HepG2 (cell line): ENCODE results near the gene TUBA4B. TPM values are rescaled to one million over a fixed set of nuclear protein-coding genes. Genes with fewer than 3 reads are reported as not detected.
A peak's percentile ranks its signal among the peaks of the same experiment; 100 is the strongest.

Source experiments
- AGO2 ChIP-seq: fragments of 200-400 bp; formaldehyde crosslinking; optimal IDR thresholded peaks from 2 replicates; pipeline ENCODE3; 2017; ENCODE audit warnings: mild to moderate bottlenecking, low read depth, low read length, moderate library complexity
- ARNTL ChIP-seq: sonication (generic); formaldehyde crosslinking; IDR thresholded peaks from 2 replicates; pipeline ENCODE4 v1.4.0; 2020; ENCODE audit warnings: mild to moderate bottlenecking, missing genetic modification reagents
- ATF7 ChIP-seq, 2 experiments: fragments of 450-650 bp in 1 of 2; sonication (generic) in 1 of 2; formaldehyde crosslinking in 1 of 2; IDR thresholded peaks; 2 replicates each; pipeline versions ENCODE4 v1.4.0 to v1.6.1; 2016 to 2020; ENCODE audit warnings: antibody characterized with exemption in 1 of 2, mild to moderate bottlenecking in 1 of 2, missing genetic modification reagents in 1 of 2
- ATRX ChIP-seq: sonication (generic); formaldehyde crosslinking; IDR thresholded peaks from 2 replicates; pipeline ENCODE4 v1.4.0; 2020; ENCODE audit warnings: missing genetic modification reagents, borderline replicate concordance
- CHD4 ChIP-seq: fragments of 200-600 bp; sonication (generic); IDR thresholded peaks from 2 replicates; pipeline ENCODE4 v1.7.0; 2017; ENCODE audit warnings: mild to moderate bottlenecking, low read length, borderline replicate concordance
- EED ChIP-seq: sonication (generic); formaldehyde crosslinking; IDR thresholded peaks from 2 replicates; pipeline ENCODE4 v1.5.0; 2020; ENCODE audit warnings: mild to moderate bottlenecking, missing genetic modification reagents
- FOXK2 ChIP-seq: fragments of 450-650 bp; IDR thresholded peaks from 2 replicates; pipeline ENCODE4 v1.6.1; 2016
- JUND ChIP-seq: sonication (generic); formaldehyde crosslinking; IDR thresholded peaks from 2 replicates; pipeline ENCODE4 v1.8.0; 2022; ENCODE audit warnings: mild to moderate bottlenecking, missing genetic modification reagents
- NONO ChIP-seq, 2 experiments: fragments of 450-650 bp in 1 of 2; sonication (generic) in 1 of 2; formaldehyde crosslinking in 1 of 2; IDR thresholded peaks in 1 of 2; conservative IDR thresholded peaks in 1 of 2; 2 replicates each; pipeline versions ENCODE4 v1.6.1 to v1.8.0; 2017 to 2022; ENCODE audit warnings: mild to moderate bottlenecking in 1 of 2, missing genetic modification reagents in 1 of 2, moderate library complexity in 1 of 2
- PHF21A ChIP-seq: sonication (generic); formaldehyde crosslinking; IDR thresholded peaks from 2 replicates; pipeline ENCODE4 v1.5.0; 2020; ENCODE audit warnings: mild to moderate bottlenecking, missing genetic modification reagents
- SOX6 ChIP-seq, 2 experiments: fragments of 450-650 bp in 1 of 2; sonication (generic) in 1 of 2; formaldehyde crosslinking in 1 of 2; IDR thresholded peaks; 2 replicates each; pipeline versions ENCODE4 v1.4.0 to v1.6.1; 2017 to 2020; ENCODE audit warnings: antibody characterized with exemption in 1 of 2, mild to moderate bottlenecking in 1 of 2, missing genetic modification reagents in 1 of 2
- ZBTB7A ChIP-seq: sonication (generic); formaldehyde crosslinking; IDR thresholded peaks from 2 replicates; pipeline ENCODE4 v1.8.0; 2022; ENCODE audit warnings: mild to moderate bottlenecking, missing genetic modification reagents
- ZNF224 ChIP-seq: sonication (generic); formaldehyde crosslinking; IDR thresholded peaks from 2 replicates; pipeline ENCODE4 v1.5.0; 2020; ENCODE audit warnings: mild to moderate bottlenecking, missing genetic modification reagents
- ZNF331 ChIP-seq: sonication (generic); formaldehyde crosslinking; IDR thresholded peaks from 2 replicates; pipeline ENCODE4 v1.4.0; 2020; ENCODE audit warnings: missing genetic modification reagents
- ZNF672 ChIP-seq: sonication (generic); formaldehyde crosslinking; IDR thresholded peaks from 2 replicates; pipeline ENCODE4 v1.8.1; 2022; ENCODE audit warnings: missing genetic modification reagents
- ZSCAN25 ChIP-seq: sonication (generic); formaldehyde crosslinking; IDR thresholded peaks from 2 replicates; pipeline ENCODE4 v1.8.0; 2022; ENCODE audit warnings: mild to moderate bottlenecking, missing genetic modification reagents
- polyA plus RNA-seq, 8 experiments: library from polyadenylated mRNA; depleted of rRNA in 3 of 8; stranded (reverse) in 7 of 8; unstranded in 1 of 8; fragments of >200 nt; fragmentation: Illumina TruSeq in 4 of 8; extraction: Trizol in 4 of 8; gene quantifications; 2 replicates each; pipeline versions ENCODE4 v1.2.1 to v1.2.3, GENCODE V29; 2011 to 2016; ENCODE audit warnings: low read depth in 4 of 8, missing spikeins in 1 of 8, mixed read lengths in 1 of 8; ENCODE audit not compliant: insufficient read depth in 1 of 8
- total RNA-seq, 5 experiments: library from RNA; depleted of rRNA; stranded (reverse); fragments of >200 nt; fragmentation: Illumina TruSeq; extraction: Trizol; gene quantifications; 2 replicates each; pipeline ENCODE4 v1.2.3, GENCODE V29; 2016; ENCODE audit warnings: low read depth in 1 of 5
- TF ChIP-seq, protein P1 (sequence below): sonication (generic); formaldehyde crosslinking; IDR thresholded peaks from 2 replicates; pipeline ENCODE4 v1.4.0; 2020; ENCODE audit warnings: mild to moderate bottlenecking, low read depth, missing genetic modification reagents
- TF ChIP-seq, protein P2 (sequence below): sonication (generic); formaldehyde crosslinking; IDR thresholded peaks from 2 replicates; pipeline ENCODE4 v1.5.0; 2020; ENCODE audit warnings: missing genetic modification reagents
- TF ChIP-seq, protein P3 (sequence below): sonication (generic); formaldehyde crosslinking; IDR thresholded peaks from 2 replicates; pipeline ENCODE4 v1.4.0; 2020; ENCODE audit warnings: missing genetic modification reagents
- TF ChIP-seq, protein P4 (sequence below): sonication (generic); formaldehyde crosslinking; IDR thresholded peaks from 2 replicates; pipeline ENCODE4 v1.4.0; 2020; ENCODE audit warnings: missing genetic modification reagents

TUBA4B gene
- total and polyA plus RNA-seq, 2 of the 13 experiments (the other 11 are each of a cell fraction or from before 2014, with no cell fraction given) = 0.18 to 0.22 TPM

DNA sequence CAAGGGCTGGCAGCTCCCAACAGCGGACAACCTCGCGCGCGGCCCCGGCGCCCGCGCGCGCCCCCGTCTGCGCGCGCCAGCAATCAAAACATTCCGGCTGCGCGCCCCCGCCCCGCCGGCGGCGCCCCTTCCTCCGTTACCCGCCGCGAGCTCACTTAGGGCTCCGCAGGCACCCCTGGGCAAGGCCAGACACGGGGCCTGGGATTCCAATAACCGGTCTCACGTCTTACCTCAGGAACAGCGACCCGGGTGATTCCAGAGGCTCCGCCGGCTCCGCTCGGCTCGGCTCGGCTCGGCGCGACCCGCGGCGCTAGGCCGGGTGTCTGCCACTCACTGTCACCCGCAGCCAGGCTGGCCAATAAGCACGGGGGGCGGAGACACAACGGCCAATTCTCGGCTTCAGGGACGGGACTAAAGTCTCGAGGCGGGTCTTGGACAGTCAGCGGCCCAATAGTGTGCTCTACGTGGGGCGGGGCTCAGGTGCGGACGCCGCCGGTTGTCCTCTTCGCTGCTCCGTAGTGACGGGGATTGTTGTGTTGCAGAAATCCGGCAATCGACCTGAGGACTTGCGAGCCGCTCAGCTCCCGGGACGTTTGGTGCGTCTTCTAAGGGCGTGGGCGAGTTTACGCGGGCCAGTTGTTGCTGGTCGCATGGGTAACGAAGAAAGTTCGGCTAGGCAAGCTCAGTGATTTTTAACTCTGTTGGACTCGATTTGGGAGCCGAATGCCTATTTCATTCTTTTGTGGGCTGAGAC, 23.6 kb upstream of the TUBA4B start, which contains the start of the genes ANKZF1 and ATG9A (continued):
- TF ChIP-seq, protein P1, sequence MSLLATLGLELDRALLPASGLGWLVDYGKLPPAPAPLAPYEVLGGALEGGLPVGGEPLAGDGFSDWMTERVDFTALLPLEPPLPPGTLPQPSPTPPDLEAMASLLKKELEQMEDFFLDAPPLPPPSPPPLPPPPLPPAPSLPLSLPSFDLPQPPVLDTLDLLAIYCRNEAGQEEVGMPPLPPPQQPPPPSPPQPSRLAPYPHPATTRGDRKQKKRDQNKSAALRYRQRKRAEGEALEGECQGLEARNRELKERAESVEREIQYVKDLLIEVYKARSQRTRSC (CRISPR knock-in tag) = peak; percentile 80; the same call in 1 of the 2 replicates
- TF ChIP-seq ARNTL (CRISPR knock-in tag) (0 out of 2 replicates have a peak, but pooled peaks have one; percentile 7), PHF21A (CRISPR knock-in tag) (peak; percentile 81), ZBTB7A (CRISPR knock-in tag) (no peak), ZSCAN25 (CRISPR knock-in tag) (peak; percentile 66; the same call in 1 of the 2 replicates), ZNF224 (CRISPR knock-in tag) (peak; percentile 70; the same call in 1 of the 2 replicates), SOX6 (IDR thresholded peaks at IDR 0.05) (no peak), SOX6 (CRISPR knock-in tag; IDR thresholded peaks at IDR 0.05) (peak; percentile 62), JUND (CRISPR knock-in tag) (no peak), ATRX (CRISPR knock-in tag) (no peak), NONO (IDR thresholded peaks at IDR 0.05) (no peak), NONO (CRISPR knock-in tag; conservative IDR thresholded peaks at IDR 0.05) (no peak; the same call in 1 of the 2 replicates), EED (CRISPR knock-in tag) (no peak; the same call in 1 of the 2 replicates), FOXK2 (peak; percentile 72; the same call in 1 of the 2 replicates), CHD4 (no peak), ZNF672 (no peak), ZNF331 (CRISPR knock-in tag) (0 out of 2 replicates have a peak, but pooled peaks have one; percentile 83), AGO2 (no peak), ATF7 (IDR thresholded peaks at IDR 0.05) (no peak), ATF7 (CRISPR knock-in tag; IDR thresholded peaks at IDR 0.05) (no peak)
- TF ChIP-seq, protein P2, sequence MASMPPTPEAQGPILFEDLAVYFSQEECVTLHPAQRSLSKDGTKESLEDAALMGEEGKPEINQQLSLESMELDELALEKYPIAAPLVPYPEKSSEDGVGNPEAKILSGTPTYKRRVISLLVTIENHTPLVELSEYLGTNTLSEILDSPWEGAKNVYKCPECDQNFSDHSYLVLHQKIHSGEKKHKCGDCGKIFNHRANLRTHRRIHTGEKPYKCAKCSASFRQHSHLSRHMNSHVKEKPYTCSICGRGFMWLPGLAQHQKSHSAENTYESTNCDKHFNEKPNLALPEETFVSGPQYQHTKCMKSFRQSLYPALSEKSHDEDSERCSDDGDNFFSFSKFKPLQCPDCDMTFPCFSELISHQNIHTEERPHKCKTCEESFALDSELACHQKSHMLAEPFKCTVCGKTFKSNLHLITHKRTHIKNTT = no peak
- TF ChIP-seq, protein P3, sequence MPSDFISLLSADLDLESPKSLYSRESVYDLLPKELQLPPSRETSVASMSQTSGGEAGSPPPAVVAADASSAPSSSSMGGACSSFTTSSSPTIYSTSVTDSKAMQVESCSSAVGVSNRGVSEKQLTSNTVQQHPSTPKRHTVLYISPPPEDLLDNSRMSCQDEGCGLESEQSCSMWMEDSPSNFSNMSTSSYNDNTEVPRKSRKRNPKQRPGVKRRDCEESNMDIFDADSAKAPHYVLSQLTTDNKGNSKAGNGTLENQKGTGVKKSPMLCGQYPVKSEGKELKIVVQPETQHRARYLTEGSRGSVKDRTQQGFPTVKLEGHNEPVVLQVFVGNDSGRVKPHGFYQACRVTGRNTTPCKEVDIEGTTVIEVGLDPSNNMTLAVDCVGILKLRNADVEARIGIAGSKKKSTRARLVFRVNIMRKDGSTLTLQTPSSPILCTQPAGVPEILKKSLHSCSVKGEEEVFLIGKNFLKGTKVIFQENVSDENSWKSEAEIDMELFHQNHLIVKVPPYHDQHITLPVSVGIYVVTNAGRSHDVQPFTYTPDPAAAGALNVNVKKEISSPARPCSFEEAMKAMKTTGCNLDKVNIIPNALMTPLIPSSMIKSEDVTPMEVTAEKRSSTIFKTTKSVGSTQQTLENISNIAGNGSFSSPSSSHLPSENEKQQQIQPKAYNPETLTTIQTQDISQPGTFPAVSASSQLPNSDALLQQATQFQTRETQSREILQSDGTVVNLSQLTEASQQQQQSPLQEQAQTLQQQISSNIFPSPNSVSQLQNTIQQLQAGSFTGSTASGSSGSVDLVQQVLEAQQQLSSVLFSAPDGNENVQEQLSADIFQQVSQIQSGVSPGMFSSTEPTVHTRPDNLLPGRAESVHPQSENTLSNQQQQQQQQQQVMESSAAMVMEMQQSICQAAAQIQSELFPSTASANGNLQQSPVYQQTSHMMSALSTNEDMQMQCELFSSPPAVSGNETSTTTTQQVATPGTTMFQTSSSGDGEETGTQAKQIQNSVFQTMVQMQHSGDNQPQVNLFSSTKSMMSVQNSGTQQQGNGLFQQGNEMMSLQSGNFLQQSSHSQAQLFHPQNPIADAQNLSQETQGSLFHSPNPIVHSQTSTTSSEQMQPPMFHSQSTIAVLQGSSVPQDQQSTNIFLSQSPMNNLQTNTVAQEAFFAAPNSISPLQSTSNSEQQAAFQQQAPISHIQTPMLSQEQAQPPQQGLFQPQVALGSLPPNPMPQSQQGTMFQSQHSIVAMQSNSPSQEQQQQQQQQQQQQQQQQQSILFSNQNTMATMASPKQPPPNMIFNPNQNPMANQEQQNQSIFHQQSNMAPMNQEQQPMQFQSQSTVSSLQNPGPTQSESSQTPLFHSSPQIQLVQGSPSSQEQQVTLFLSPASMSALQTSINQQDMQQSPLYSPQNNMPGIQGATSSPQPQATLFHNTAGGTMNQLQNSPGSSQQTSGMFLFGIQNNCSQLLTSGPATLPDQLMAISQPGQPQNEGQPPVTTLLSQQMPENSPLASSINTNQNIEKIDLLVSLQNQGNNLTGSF (CRISPR knock-in tag) = 0 out of 2 replicates have a peak, but pooled peaks have one; percentile 47
- TF ChIP-seq, protein P4, sequence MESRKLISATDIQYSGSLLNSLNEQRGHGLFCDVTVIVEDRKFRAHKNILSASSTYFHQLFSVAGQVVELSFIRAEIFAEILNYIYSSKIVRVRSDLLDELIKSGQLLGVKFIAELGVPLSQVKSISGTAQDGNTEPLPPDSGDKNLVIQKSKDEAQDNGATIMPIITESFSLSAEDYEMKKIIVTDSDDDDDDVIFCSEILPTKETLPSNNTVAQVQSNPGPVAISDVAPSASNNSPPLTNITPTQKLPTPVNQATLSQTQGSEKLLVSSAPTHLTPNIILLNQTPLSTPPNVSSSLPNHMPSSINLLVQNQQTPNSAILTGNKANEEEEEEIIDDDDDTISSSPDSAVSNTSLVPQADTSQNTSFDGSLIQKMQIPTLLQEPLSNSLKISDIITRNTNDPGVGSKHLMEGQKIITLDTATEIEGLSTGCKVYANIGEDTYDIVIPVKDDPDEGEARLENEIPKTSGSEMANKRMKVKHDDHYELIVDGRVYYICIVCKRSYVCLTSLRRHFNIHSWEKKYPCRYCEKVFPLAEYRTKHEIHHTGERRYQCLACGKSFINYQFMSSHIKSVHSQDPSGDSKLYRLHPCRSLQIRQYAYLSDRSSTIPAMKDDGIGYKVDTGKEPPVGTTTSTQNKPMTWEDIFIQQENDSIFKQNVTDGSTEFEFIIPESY (CRISPR knock-in tag) = no peak
